Glutamatergic neuron (in vitro differentiated cells): Measurements from ENCODE around the gene ZNF546. TPM values are rescaled to one million over a fixed set of nuclear protein-coding genes. Genes with fewer than 3 reads are reported as not detected.

Source experiments
- DNase-seq: peaks from one replicate; pipeline ENCODE4 v3.0.0; 2022
- H3K27ac Mint-ChIP-seq: one replicate; pipeline ENCODE4 v1.8.0; 2020; ENCODE audit warnings: mild to moderate bottlenecking, mixed read lengths, inconsistent platforms; ENCODE audit not compliant: unreplicated experiment
- H3K27me3 Mint-ChIP-seq: one replicate; pipeline ENCODE4 v1.8.0; 2020; ENCODE audit warnings: mild to moderate bottlenecking, moderate library complexity, mixed read lengths, inconsistent platforms; ENCODE audit not compliant: unreplicated experiment
- H3K36me3 Mint-ChIP-seq: one replicate; pipeline ENCODE4 v1.8.0; 2020; ENCODE audit warnings: mild to moderate bottlenecking, mixed read lengths, inconsistent platforms; ENCODE audit not compliant: unreplicated experiment
- H3K4me1 Mint-ChIP-seq: one replicate; pipeline ENCODE4 v1.8.0; 2020; ENCODE audit warnings: mild to moderate bottlenecking, low read depth, mixed read lengths, inconsistent platforms; ENCODE audit not compliant: unreplicated experiment
- H3K4me3 Mint-ChIP-seq: one replicate; pipeline ENCODE4 v1.8.0; 2020; ENCODE audit warnings: mild to moderate bottlenecking, mixed read lengths, inconsistent platforms; ENCODE audit not compliant: unreplicated experiment
- H3K9me3 Mint-ChIP-seq: one replicate; pipeline ENCODE4 v1.8.0; 2020; ENCODE audit warnings: mild to moderate bottlenecking, moderate library complexity, mixed read lengths, inconsistent platforms; ENCODE audit not compliant: unreplicated experiment
- CTCF ChIP-seq: fragments of 200-600 bp; sonication (generic); IDR thresholded peaks from one replicate; pipeline ENCODE4 v1.5.0; 2021; ENCODE audit not compliant: partially characterized antibody, unreplicated experiment
- total RNA-seq: library from RNA; stranded (reverse); fragmentation: NEBNext Ultra II Directional; extraction: Animal tissue kit (Norgen Biotek cat#: 25700); gene quantifications from one replicate; pipeline ENCODE4 v1.2.1, GENCODE V29; 2021; ENCODE audit not compliant: unreplicated experiment

Gene ZNF546
- total RNA-seq, 1 donor from 2014 or later: 3.2 TPM

- TF ChIP-seq CTCF: no peak
- H3K9me3 Mint-ChIP-seq: peaks cover 9% of the 10 kb centered on the region
Observed at GRCh38 chr19:40059624-40060023, 62.8 kb downstream of the ZNF546 start.

GRCh38 chr19:40070058-40070457, 73.2 kb downstream of the ZNF546 start:
- peaks cover 31% of the 10 kb centered on the region for H3K36me3 Mint-ChIP-seq
- H3K27me3 Mint-ChIP-seq: no peaks in the 10 kb centered on the region
- no peak overlapping the region for H3K4me3 Mint-ChIP-seq
- TF ChIP-seq CTCF: no peak
- no peaks in the 10 kb centered on the region for H3K9me3 Mint-ChIP-seq
- DNase-seq: no peak
- H3K27ac Mint-ChIP-seq: no peak overlapping the region
- H3K4me1 Mint-ChIP-seq: no peaks in the 10 kb centered on the region

More at GRCh38 chr19:40059624-40060023, 62.8 kb downstream of the ZNF546 start:
- Mint-ChIP-seq H3K4me3 (no peak overlapping the region), H3K36me3 (peaks cover 25% of the 10 kb centered on the region), H3K27me3 (no peaks in the 10 kb centered on the region), H3K27ac (no peak overlapping the region), H3K4me1 (peaks cover 2% of the 10 kb centered on the region)
- no peak for DNase-seq

Other genes with a start within 250 kb of the ZNF546 start
- gene LEUTX, start 218.2 kb upstream of the ZNF546 start, total RNA-seq: 1.6 TPM
- 86.3 TPM for gene DYRK1B, start 162.9 kb upstream of the ZNF546 start, total RNA-seq
- gene FBL, start 150.7 kb upstream of the ZNF546 start, total RNA-seq: 119 TPM
- gene FCGBP, start 62.4 kb upstream of the ZNF546 start, total RNA-seq: 0.49 TPM
- 111 TPM for gene PSMC4, start 25.9 kb upstream of the ZNF546 start, total RNA-seq
- gene ZNF780B, start 59.2 kb downstream of the ZNF546 start, total RNA-seq: 35.0 TPM
- 20.0 TPM for gene ZNF780A, start 93.9 kb downstream of the ZNF546 start, total RNA-seq
- 66.9 TPM for gene MAP3K10, start 194.4 kb downstream of the ZNF546 start, total RNA-seq
- gene TTC9B, start 221.3 kb downstream of the ZNF546 start, total RNA-seq: 19.5 TPM
- gene CCNP, start 229.6 kb downstream of the ZNF546 start, total RNA-seq: 2.3 TPM